ENCODE data around the gene MLF2. TPM values are rescaled to one million over a fixed set of nuclear protein-coding genes. Genes with fewer than 3 reads are reported as not detected.

The MLF2 gene
- total and polyA plus RNA-seq, 12 donors, result 135 to 334 (median 229) TPM

DNA sequence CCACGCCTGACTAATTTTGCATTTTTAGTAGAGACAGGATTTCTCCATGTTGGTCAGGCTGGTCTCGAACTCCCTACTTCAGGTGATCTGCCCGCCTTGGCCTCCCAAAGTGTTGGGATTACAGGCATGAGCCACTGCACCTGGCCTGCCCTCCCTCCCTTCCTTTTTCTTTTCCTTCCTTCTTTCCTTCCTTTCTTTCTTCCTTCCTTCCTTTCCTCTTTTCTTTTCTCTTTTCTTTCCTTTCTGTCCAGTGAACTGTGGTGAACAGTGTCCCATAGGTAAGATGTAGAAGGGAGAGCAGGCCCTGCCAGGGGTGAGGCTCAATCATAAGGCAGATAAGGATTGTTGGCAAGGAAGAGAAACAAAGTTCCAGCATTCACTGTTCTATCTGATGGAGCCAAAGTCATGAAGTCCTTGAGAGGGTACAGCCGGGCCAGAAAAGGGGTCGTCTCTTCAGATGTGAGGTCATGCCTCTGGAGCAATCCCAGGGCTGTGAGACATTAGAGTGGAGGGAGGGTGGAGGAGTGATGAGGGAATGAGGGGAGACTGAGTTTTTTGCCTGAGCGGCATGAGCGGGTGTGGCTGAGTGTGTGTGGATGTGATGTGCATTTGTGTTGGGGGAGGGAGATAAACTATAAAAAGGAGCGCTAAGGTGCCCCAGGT lies 4.2 kb upstream of the MLF2 start:
- no peaks in the 10 kb centered on the region for H3K27me3 ChIP-seq
- H3K36me3 ChIP-seq (replicated peaks in 1 of 2), result no peaks in the 10 kb centered on the region
- 72 to 78% (median 77%) methylated on average over 8 of the region's 8 CpGs for WGBS, 4 donors
- peaks cover 2 to 11% of the 10 kb centered on the region in 2 donors for H3K4me1 ChIP-seq (replicated peaks in 1 of 2)
- no peaks in the 10 kb centered on the region for H3K9me3 ChIP-seq (replicated peaks in 1 of 3)
- no peak for DNase-seq
- no peak for TF ChIP-seq POLR2A (IDR thresholded peaks at IDR 0.05)
- no peak for TF ChIP-seq CTCF (IDR thresholded peaks at IDR 0.05)
- intact Hi-C loops (cut with DNase I), result no loop called here
- H3K27ac ChIP-seq, result no peak overlapping the region
- H3K4me3 ChIP-seq, result no peak overlapping the region

GRCh38 chr12:6754411-6754810 lies 1.5 kb upstream of the MLF2 start:
- Histone ChIP-seq H3K4me1 (replicated peaks in 1 of 2) (peaks cover 8 to 22% of the 10 kb centered on the region in 2 donors), H3K27ac (peak overlapping the region in 2 of 5 donors; percentile 91 to 97), H3K36me3 (replicated peaks in 1 of 2) (peaks cover 0 to 25% of the 10 kb centered on the region in 2 donors), H3K4me3 (no peak overlapping the region), H3K9me3 (replicated peaks in 1 of 3) (no peaks in the 10 kb centered on the region), H3K27me3 (no peaks in the 10 kb centered on the region)
- WGBS, 4 donors, result 81 to 98% (median 88%) methylated on average over 2 of the region's 2 CpGs
- intact Hi-C loops (cut with DNase I), result no loop called here
- DNase-seq, result no peak
- TF ChIP-seq CTCF (IDR thresholded peaks at IDR 0.05), result no peak
- no peak for TF ChIP-seq POLR2A (IDR thresholded peaks at IDR 0.05)

DNA sequence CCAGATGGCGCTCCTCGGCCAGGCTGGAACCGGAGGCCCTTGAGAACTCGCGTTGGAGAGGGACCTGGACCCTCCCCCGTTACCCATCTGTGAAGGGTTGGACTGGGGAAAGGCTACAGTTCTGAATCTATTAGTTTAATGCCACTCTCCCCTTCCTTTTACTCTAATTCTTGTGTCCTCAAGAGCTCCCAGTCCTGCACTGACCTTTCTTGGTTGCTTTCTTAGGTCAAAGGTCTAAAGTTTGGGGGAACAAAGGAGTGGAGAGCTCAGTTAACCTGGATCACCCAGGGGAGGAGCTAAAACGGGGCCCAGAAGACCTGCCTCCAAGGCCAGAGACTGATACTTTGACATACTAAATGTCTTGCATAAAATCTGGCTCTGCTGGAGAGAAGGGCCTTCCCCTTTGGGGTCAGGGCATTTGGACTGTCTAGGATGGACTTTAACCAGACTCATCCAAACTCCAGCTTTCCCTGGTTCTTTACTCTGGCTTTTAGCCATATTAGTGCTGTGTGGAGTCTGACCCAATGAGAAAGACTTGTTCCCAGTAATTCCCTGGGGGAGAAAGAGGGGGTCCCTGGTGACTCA lies 923 bp upstream of the MLF2 start:
- peak in 4 of 7 donors; percentile 15 to 51 (median 32) for DNase-seq
- 0% methylated on average over 1 to 7 of the region's 7 CpGs for WGBS, 4 donors
- Histone ChIP-seq H3K4me1 (replicated peaks in 1 of 2) (peaks cover 8 to 22% of the 10 kb centered on the region in 2 donors), H3K27ac (peak overlapping the region in 4 of 5 donors; percentile 91 to 97 (median 96)), H3K36me3 (replicated peaks in 1 of 2) (peaks cover 0 to 31% of the 10 kb centered on the region in 2 donors), H3K27me3 (no peaks in the 10 kb centered on the region), H3K9me3 (replicated peaks in 1 of 3) (no peaks in the 10 kb centered on the region), H3K4me3 (no peak overlapping the region)
- intact Hi-C loops (cut with DNase I), result loop anchor here in 1 of 2 donors (2.0 kb wide), 1 partner anchor 27 kb away; no protein-coding TSS in a partner anchor
- TF ChIP-seq POLR2A (IDR thresholded peaks at IDR 0.05), result no peak
- peak in 4 of 6 experiments; percentile 44 to 97 (median 92) for TF ChIP-seq CTCF (IDR thresholded peaks at IDR 0.05)

DNA sequence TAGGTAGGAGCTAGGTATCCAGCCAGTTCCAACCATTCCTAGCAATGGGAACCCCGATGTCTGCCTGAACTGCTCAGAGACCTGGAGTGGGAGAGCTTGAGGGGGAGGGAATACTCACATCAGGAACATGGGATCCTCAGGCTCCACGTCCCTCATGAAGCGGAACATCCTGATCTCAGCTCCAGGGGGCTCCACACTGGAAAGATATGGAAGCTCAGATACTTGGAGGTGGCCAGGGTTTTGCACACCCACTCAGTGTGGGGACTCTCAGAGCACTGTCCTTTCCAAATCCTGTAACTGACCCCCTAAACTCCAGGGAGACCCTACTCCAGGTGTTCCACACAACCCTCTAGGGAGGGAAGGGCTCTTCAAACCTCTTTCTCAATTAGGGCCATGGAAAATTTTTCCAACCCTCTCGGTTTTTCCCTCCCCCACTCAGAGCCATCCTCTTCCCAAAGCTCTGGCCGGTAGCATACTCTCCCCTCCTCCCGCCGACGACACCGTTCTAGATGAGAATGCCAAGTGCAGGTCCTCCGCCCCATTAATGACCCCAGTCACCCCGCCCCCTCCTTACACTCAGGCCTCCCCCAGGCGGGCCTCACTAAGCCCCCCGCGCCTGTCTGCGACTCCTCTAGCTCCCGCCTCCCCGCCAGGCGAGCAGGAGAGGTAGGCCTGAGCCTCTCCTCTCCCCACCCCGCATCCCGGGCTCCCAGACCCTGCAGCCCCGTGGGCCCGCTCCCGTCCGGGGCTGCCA lies 597 bp downstream of the MLF2 start:
- WGBS, 4 donors, result 4 to 9% (median 6%) methylated on average over 17 to 24 of the region's 24 CpGs
- no peaks in the 10 kb centered on the region for H3K9me3 ChIP-seq (replicated peaks in 1 of 3)
- peak overlapping the region; percentile 77 to 97 (median 95) for H3K27ac ChIP-seq
- TF ChIP-seq POLR2A (IDR thresholded peaks at IDR 0.05), result no peak
- TF ChIP-seq CTCF (IDR thresholded peaks at IDR 0.05), result peak in 3 of 6 experiments; percentile 2 to 35 (median 29)
- intact Hi-C loops (cut with DNase I), result loop anchor here in 1 of 2 donors (2.0 kb wide), 1 partner anchor 28 kb away; no protein-coding TSS in a partner anchor
- no peaks in the 10 kb centered on the region for H3K27me3 ChIP-seq
- H3K36me3 ChIP-seq (replicated peaks in 1 of 2), result peaks cover 0 to 46% of the 10 kb centered on the region in 2 donors
- peak overlapping the region; percentile 12 to 95 (median 62) for H3K4me3 ChIP-seq
- peaks cover 8 to 22% of the 10 kb centered on the region in 2 donors for H3K4me1 ChIP-seq (replicated peaks in 1 of 2)
- DNase-seq, result peak in 6 of 7 donors; percentile 38 to 76 (median 62)

All from adrenal gland (tissue), 12 donors.